ENCODE data around the gene TP53BP2. TPM values are rescaled to one million over a fixed set of nuclear protein-coding genes. Genes with fewer than 3 reads are reported as not detected.

Gene TP53BP2
- total RNA-seq, 1 experiment from 2014 or later: 38.2 TPM

GRCh38 chr1:223771814-223772770 is 73.7 kb downstream of the TP53BP2 start (continued):
- TF ChIP-seq ZNF274 (IDR thresholded peaks at IDR 0.05; ENCODE audit: low read depth, low read length): no peak
- TF ChIP-seq SRF (IDR thresholded peaks at IDR 0.05; ENCODE audit: low read depth): peak; percentile 49; the same call in 1 of the 2 replicates
- TF ChIP-seq EZH2phosphoT487 (IDR thresholded peaks at IDR 0.05; ENCODE audit: borderline replicate concordance): no peak
- TF ChIP-seq JUND (IDR thresholded peaks at IDR 0.05): peak; percentile 90
- peak; percentile 6; the same call in 1 of the 2 replicates for TF ChIP-seq ATF3 (IDR thresholded peaks at IDR 0.05)
- TF ChIP-seq CBX3 (IDR thresholded peaks at IDR 0.05; ENCODE audit: low read depth): peak; percentile 77; the same call in 1 of the 2 replicates

GRCh38 chr1:223771469-223771813 is 74.3 kb downstream of the TP53BP2 start:
- H3K36me3 ChIP-seq (ENCODE audit: control insufficient read depth in 1 of 2, insufficient read depth in 2 of 2, low read length in 2 of 2): peaks cover 18 to 45% of the 10 kb centered on the region in 2 experiments; a peak in 3 of 4 replicates
- no peaks in the 10 kb centered on the region for H3K9me2 ChIP-seq (ENCODE audit: insufficient read depth)
- H4K20me1 ChIP-seq (ENCODE audit: insufficient read depth): no peaks in the 10 kb centered on the region
- ATAC-seq (peak; percentile 26; the same call in 1 of the 2 replicates), DNase-seq (ENCODE audit: low read depth, low spot score) (no peak)
- H3K4me1 ChIP-seq (ENCODE audit: control insufficient read depth in 1 of 2, insufficient read depth in 2 of 2, low read length in 2 of 2): peaks cover 24 to 61% of the 10 kb centered on the region in 2 experiments
- peak overlapping the region; percentile 79 for H3K4me2 ChIP-seq (ENCODE audit: low read length)
- BruUV-seq (replicated peaks): no TSS peak
- H3K4me3 ChIP-seq (replicated peaks in 1 of 2; ENCODE audit: low read depth in 1 of 2, low read length in 2 of 2): peak overlapping the region in 1 of 2 experiments; percentile 34; a peak in 3 of 4 replicates
- RAD21 ChIA-PET (ENCODE audit: low non-redundant PET in 1 of 2, low total read pairs in 2 of 2, uncharacterized antibody in 2 of 2, unreplicated experiment in 2 of 2): no interaction called here
- H3K9ac ChIP-seq (ENCODE audit: low read length): peak overlapping the region; percentile 56
- no peak overlapping the region for H2AFZ ChIP-seq (ENCODE audit: low read depth, low read length, poor library complexity, severe bottlenecking)
- intact Hi-C loops (cut with micrococcal nuclease): no loop called here
- H3K9me3 ChIP-seq (ENCODE audit: control insufficient read depth in 1 of 2, insufficient read depth in 1 of 2, low read depth in 1 of 2, low read length in 2 of 2): no peaks in the 10 kb centered on the region
- no peaks in the 10 kb centered on the region for H3K27me3 ChIP-seq (ENCODE audit: insufficient read depth, low read length)
- CTCF ChIA-PET: interaction anchor here (1.1 to 2.8 kb wide), 4 partner anchors 9 to 70 kb away, joined by 3 to 9 read pairs (median 4); no protein-coding TSS in a partner anchor
- POLR2A ChIA-PET: interaction anchor here (0.9 to 1.5 kb wide), 3 partner anchors 11 to 73 kb away, joined by 3 to 7 read pairs (median 3); no protein-coding TSS in a partner anchor
- TF ChIP-seq CEBPB (IDR thresholded peaks at IDR 0.05; ENCODE audit: low read depth) (no peak), ATF3 (IDR thresholded peaks at IDR 0.05) (0 out of 2 replicates have a peak, but pooled peaks have one; percentile 14)
- peak overlapping the region; percentile 71 for H3K27ac ChIP-seq (ENCODE audit: low read depth, low read length)
- H3K79me2 ChIP-seq (ENCODE audit: insufficient read depth, low read length): no peaks in the 10 kb centered on the region; the same call in 1 of the 2 replicates

Data from HCT116 (cell line).